IPS-18a (cell line): ENCODE measurements around the gene RPP38.

Experiments
- H3K27ac ChIP-seq: one replicate; pipeline ENCODE4 v1.5.1; 2013; ENCODE audit warnings: low read length
- H3K27me3 ChIP-seq: one replicate; pipeline ENCODE4 v1.6.1; 2013; ENCODE audit warnings: mild to moderate bottlenecking, low read length; ENCODE audit not compliant: control insufficient read depth, insufficient read depth
- H3K36me3 ChIP-seq: one replicate; pipeline ENCODE4 v1.6.1; 2013; ENCODE audit warnings: low read depth, low read length; ENCODE audit not compliant: control insufficient read depth
- H3K4me1 ChIP-seq: one replicate; pipeline ENCODE4 v1.6.1; 2013; ENCODE audit warnings: low read depth, low read length; ENCODE audit not compliant: control insufficient read depth
- H3K4me3 ChIP-seq: one replicate; pipeline ENCODE4 v1.5.1; 2013; ENCODE audit warnings: low read length
- H3K9ac ChIP-seq: one replicate; pipeline ENCODE4 v1.6.1; 2013; ENCODE audit warnings: mild to moderate bottlenecking, low read length, moderate library complexity
- H3K9me3 ChIP-seq: one replicate; pipeline ENCODE4 v1.6.1; 2013; ENCODE audit warnings: low read depth, low read length; ENCODE audit not compliant: control insufficient read depth

RPP38 gene

GRCh38 chr10:15116225-15116624 lies 19.1 kb downstream of the RPP38 start:
- H3K27me3 ChIP-seq, result no peaks in the 10 kb centered on the region
- H3K27ac ChIP-seq, result no peak overlapping the region
- H3K36me3 ChIP-seq, result peaks cover 9% of the 10 kb centered on the region
- no peak overlapping the region for H3K4me3 ChIP-seq
- no peaks in the 10 kb centered on the region for H3K9me3 ChIP-seq
- H3K4me1 ChIP-seq, result no peaks in the 10 kb centered on the region
- no peak overlapping the region for H3K9ac ChIP-seq

DNA sequence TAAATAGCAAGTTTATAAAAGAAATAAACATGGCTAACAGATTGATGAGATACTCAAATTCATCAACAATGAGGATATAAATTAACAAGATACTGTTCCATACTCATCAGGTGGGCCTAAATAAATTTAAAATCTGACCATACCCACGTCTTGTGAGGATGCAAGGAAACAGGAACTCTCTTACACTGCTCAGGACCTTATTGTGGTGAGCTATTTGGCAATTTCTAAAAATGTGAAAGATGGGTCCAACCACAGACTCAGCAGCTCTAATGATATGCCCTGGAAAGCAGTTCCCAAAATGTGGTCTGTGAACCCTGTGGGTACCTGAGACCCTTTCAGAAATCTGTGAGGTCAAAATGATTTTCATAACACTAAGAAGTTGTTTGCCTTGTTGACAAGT lies 21.5 kb downstream of the RPP38 start:
- Histone ChIP-seq H3K27me3 (no peaks in the 10 kb centered on the region), H3K27ac (no peak overlapping the region), H3K36me3 (peaks cover 9% of the 10 kb centered on the region), H3K9me3 (no peaks in the 10 kb centered on the region), H3K4me3 (no peak overlapping the region), H3K4me1 (no peaks in the 10 kb centered on the region), H3K9ac (no peak overlapping the region)

- H3K27ac ChIP-seq, result no peak overlapping the region
- H3K27me3 ChIP-seq, result no peaks in the 10 kb centered on the region
- H3K36me3 ChIP-seq, result peaks cover 13% of the 10 kb centered on the region
- H3K4me3 ChIP-seq, result no peak overlapping the region
- H3K4me1 ChIP-seq, result no peaks in the 10 kb centered on the region
- no peak overlapping the region for H3K9ac ChIP-seq
- H3K9me3 ChIP-seq, result no peaks in the 10 kb centered on the region
Measured at GRCh38 chr10:15120523-15120922, 23.4 kb downstream of the RPP38 start.

DNA sequence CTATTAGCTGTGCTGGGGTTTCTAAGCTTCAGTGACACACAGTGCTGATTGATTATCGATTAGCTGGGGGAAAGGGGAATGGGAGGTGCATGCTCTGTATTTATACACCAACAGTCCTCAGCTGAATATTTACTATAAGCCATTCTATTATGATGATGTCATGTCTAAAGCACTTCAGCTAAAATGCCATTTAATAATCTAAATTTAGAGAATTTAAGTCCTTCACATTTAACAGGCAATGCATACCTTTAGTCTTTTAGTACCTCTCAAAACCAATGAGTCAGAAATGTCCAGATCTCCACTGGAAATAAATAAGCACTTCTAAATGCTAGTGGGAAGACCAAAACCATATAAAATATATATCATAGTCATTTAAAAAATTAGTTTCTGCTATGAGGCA lies 24.6 kb downstream of the RPP38 start:
- Histone ChIP-seq H3K4me1 (no peaks in the 10 kb centered on the region), H3K27me3 (no peaks in the 10 kb centered on the region), H3K9ac (no peak overlapping the region), H3K27ac (no peak overlapping the region), H3K4me3 (no peak overlapping the region), H3K9me3 (no peaks in the 10 kb centered on the region), H3K36me3 (peaks cover 11% of the 10 kb centered on the region)

DNA sequence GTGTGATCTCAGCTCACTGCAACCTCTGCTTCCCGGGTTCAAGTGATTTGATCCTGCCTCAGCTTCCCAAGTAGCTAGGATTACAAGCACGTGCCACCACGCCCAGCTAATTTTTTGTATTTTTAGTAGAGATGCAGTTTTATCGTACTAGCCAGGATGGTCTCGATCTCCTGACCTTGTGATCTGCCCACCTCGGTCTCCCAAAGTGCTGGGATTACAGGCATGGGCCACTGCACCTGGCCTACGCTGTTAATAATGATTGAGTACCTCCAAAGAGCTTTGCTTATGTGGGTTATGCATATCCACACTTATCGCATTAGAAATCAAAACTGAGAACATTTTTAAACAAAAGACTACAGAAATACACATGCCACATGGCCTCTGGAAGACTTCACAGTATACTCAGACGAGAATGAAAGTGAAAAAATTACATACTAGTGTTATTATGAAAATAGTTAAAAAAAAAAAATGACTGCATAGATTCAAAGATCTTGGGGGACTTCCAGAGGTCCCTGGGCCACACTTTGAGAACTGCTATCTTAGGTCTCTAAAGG lies 25.4 kb downstream of the RPP38 start:
- Histone ChIP-seq H3K27ac (no peak overlapping the region), H3K4me3 (no peak overlapping the region), H3K4me1 (no peaks in the 10 kb centered on the region)

DNA sequence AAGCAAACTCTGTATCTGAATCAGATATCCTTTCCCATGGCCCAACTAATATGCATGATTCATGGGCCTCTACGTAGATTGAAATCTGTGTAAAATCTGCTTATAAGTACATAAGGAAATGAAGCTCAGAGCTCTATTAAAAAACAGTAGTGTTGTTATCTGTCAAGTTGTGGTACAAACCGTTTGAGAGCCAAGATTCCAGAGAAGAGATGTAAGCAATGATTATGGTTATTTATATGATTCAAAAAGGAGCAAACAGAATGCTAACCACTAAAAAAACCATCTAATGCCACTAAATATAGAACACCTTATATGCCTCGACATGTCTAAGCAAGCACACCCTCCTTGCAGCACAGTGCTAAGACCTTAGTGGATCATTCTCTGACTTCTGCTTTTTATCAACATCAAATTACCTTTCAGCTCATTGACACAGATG lies 26.6 kb downstream of the RPP38 start:
- Histone ChIP-seq H3K4me1 (no peaks in the 10 kb centered on the region), H3K27ac (no peak overlapping the region), H3K9me3 (no peaks in the 10 kb centered on the region), H3K4me3 (no peak overlapping the region), H3K36me3 (peaks cover 14% of the 10 kb centered on the region), H3K27me3 (no peaks in the 10 kb centered on the region), H3K9ac (no peak overlapping the region)

More for the DNA sequence above, 25.4 kb downstream of the RPP38 start:
- H3K9me3 ChIP-seq, result no peaks in the 10 kb centered on the region
- no peaks in the 10 kb centered on the region for H3K27me3 ChIP-seq
- peaks cover 11% of the 10 kb centered on the region for H3K36me3 ChIP-seq
- no peak overlapping the region for H3K9ac ChIP-seq

- no peak overlapping the region for H3K27ac ChIP-seq
Measured at GRCh38 chr10:15124190-15124589, 27.0 kb downstream of the RPP38 start.

DNA sequence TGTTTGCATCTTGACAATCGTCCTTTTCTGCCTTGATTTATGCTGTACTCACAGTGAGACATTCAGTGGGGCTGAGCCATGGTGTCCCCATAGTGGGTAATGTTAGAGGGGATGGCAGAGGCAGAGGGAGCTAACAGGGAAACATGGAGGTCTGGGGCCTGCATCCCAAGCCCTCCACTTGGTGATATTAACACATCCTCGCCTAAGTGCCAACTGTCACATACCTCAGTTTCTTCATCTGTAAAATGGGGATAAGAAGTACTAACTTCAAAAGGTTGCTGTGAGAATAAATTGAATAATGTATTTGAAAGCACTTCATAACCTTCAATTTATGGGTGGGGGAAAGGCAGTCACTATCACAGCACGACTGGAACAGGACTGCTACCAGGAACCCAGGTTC lies 27.8 kb downstream of the RPP38 start:
- Histone ChIP-seq H3K36me3 (peaks cover 11% of the 10 kb centered on the region), H3K9me3 (no peaks in the 10 kb centered on the region), H3K27me3 (no peaks in the 10 kb centered on the region), H3K9ac (no peak overlapping the region), H3K27ac (no peak overlapping the region), H3K4me1 (no peaks in the 10 kb centered on the region), H3K4me3 (no peak overlapping the region)

More at GRCh38 chr10:15124190-15124589, 27.0 kb downstream of the RPP38 start:
- H3K36me3 ChIP-seq, result peaks cover 11% of the 10 kb centered on the region
- no peak overlapping the region for H3K9ac ChIP-seq
- no peaks in the 10 kb centered on the region for H3K9me3 ChIP-seq
- H3K4me3 ChIP-seq, result no peak overlapping the region
- no peaks in the 10 kb centered on the region for H3K27me3 ChIP-seq
- H3K4me1 ChIP-seq, result no peaks in the 10 kb centered on the region

- Histone ChIP-seq H3K27ac (no peak overlapping the region), H3K27me3 (no peaks in the 10 kb centered on the region), H3K9me3 (no peaks in the 10 kb centered on the region), H3K9ac (no peak overlapping the region), H3K4me3 (no peak overlapping the region), H3K4me1 (no peaks in the 10 kb centered on the region), H3K36me3 (peaks cover 11% of the 10 kb centered on the region)
Measured at GRCh38 chr10:15131330-15131729, 34.2 kb downstream of the RPP38 start.

DNA sequence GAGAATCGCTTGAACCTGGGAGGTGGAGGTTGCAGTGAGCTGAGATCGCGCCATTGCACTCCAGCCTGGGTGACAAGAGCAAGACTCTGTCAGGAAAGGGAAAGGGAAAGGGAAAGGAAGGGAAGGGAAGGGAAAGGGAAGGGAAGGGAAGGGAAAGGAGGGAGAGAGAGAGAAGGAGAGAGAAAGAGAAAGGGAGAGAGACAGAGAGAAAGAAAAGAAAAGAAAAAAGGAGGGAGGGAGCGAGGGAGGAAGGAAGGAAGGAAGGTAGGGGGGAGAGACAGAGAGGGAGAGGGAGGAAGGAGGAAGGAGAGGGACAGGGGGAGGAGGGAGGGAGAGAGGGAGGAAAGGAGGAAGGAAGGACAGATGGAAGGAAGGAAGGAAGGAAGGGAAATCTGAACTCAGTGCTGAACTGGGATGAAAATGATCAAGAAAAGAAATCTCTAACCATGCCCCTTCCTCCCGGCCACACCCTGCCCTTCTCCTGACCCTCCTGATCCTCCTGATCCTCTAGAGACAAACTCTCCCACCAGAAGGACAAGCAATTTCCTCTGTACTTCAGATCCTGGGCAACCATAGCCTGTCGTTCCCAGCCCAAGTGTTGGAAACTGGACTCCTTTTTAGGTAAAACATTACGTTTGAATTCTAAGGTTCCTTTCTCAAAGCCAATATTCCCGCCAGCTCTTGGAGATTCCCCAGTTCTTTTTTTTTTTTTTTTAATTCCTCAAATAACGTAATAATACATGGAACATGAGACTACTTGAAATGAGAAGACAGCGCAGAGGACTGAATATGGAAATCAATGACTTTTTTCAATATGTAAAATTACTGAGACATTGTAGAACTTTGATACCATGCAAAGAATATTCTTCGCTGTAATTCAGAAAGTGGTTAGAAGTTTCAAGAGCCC lies 39.2 kb downstream of the RPP38 start:
- Histone ChIP-seq H3K4me3 (no peak overlapping the region), H3K36me3 (peaks cover 7% of the 10 kb centered on the region), H3K27ac (no peak overlapping the region), H3K9ac (no peak overlapping the region), H3K9me3 (no peaks in the 10 kb centered on the region), H3K4me1 (peaks cover 3% of the 10 kb centered on the region), H3K27me3 (no peaks in the 10 kb centered on the region)

GRCh38 chr10:15137036-15137359 lies 39.8 kb downstream of the RPP38 start:
- H3K27ac ChIP-seq, result no peak overlapping the region
- H3K36me3 ChIP-seq, result peaks cover 7% of the 10 kb centered on the region
- no peaks in the 10 kb centered on the region for H3K27me3 ChIP-seq
- H3K4me3 ChIP-seq, result no peak overlapping the region
- H3K4me1 ChIP-seq, result peaks cover 4% of the 10 kb centered on the region
- no peak overlapping the region for H3K9ac ChIP-seq
- H3K9me3 ChIP-seq, result no peaks in the 10 kb centered on the region

DNA sequence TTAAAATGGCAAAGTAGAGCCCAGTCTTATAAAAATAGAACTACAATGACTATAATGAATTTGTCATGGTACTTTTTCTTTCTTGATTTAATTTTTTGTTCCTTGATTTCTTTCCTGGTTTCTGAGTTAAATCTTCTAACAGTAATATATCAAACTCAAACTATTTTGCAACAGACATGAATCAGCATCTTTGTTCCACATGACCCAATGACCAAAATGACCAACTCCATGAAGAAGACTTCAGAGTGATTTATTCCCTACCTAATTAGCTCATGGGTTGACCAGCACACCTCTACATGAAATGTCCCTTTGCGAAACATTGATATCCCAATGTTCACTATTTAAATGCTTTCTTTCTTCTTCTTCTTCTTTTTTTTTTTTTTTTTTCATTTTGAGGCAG lies 40.5 kb downstream of the RPP38 start:
- Histone ChIP-seq H3K4me1 (peaks cover 4% of the 10 kb centered on the region), H3K9ac (no peak overlapping the region), H3K27ac (no peak overlapping the region), H3K4me3 (no peak overlapping the region), H3K27me3 (no peaks in the 10 kb centered on the region), H3K36me3 (peaks cover 7% of the 10 kb centered on the region), H3K9me3 (no peaks in the 10 kb centered on the region)
